Measurements from ENCODE around the gene RAPGEF1.

DNA sequence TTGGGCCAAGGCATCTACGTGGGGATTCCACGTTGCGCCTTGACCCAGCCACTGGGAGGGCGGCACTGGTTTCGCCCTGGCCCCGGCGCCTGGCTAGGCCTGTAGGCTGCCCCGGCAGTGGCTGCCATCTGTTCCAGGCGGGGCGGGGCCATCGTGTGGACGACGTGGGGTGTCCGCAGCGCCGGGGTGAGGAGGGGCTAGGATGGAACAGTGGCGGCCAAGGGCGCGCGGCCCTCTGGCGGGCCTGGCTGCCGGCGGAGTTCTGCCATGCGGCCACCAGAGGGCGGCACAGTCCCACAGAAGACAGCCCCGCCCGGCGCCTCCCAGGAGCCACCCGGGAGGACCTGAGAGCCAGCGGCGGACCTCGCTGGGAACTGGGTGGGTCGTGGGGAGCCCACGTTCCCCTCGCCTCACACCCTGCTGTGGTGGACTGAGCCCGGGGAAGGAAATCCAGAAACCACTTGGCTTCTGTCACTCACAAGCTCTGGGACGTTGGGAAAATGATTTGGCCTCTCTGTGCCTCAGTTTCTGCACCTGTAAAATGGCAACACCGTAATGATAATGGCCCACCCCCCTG, 22.6 kb upstream of the RAPGEF1 start:
- TF ChIP-seq, protein P1, sequence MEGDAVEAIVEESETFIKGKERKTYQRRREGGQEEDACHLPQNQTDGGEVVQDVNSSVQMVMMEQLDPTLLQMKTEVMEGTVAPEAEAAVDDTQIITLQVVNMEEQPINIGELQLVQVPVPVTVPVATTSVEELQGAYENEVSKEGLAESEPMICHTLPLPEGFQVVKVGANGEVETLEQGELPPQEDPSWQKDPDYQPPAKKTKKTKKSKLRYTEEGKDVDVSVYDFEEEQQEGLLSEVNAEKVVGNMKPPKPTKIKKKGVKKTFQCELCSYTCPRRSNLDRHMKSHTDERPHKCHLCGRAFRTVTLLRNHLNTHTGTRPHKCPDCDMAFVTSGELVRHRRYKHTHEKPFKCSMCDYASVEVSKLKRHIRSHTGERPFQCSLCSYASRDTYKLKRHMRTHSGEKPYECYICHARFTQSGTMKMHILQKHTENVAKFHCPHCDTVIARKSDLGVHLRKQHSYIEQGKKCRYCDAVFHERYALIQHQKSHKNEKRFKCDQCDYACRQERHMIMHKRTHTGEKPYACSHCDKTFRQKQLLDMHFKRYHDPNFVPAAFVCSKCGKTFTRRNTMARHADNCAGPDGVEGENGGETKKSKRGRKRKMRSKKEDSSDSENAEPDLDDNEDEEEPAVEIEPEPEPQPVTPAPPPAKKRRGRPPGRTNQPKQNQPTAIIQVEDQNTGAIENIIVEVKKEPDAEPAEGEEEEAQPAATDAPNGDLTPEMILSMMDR (IDR thresholded peaks at IDR 0.05): peak; percentile 87 to 97 (median 92)
- no peak for TF ChIP-seq POLR2A (IDR thresholded peaks at IDR 0.05)
